Pancreas (tissue), 10 donors: ENCODE data around the gene WIZ. TPM values are rescaled to one million over a fixed set of nuclear protein-coding genes. Genes with fewer than 3 reads are reported as not detected.
"Not testable (repeated sequence)": the region's sequence is repeated elsewhere in the genome, so short reads cannot be mapped to it uniquely, and the experiment has no call there.

ENCODE experiments used
- ATAC-seq, 4 donors: fragments of 200-7000 bp; cut with Tn5 transposase; one replicate each; pipeline versions ENCODE4 v1.8.0 to v1.9.1; 2020; ENCODE audit warnings: mild to moderate bottlenecking in 4 of 4, moderate library complexity in 4 of 4
- DNase-seq, 6 donors: peaks; one replicate each; pipeline ENCODE4 v3.0.0-alpha.2; 2020
- FAIRE-seq: peaks from 2 replicates; lab custom pipeline; 2012; peaks lifted over from hg19 to GRCh38; lab: Jason Lieb, UNC
- H3K27ac ChIP-seq, 4 donors: fragments of 200-600 bp; sonication (generic); 1 replicate in 3 of 4; 2 replicates in 1 of 4; pipeline versions ENCODE4 v1.5.0 to v1.8.0; 2020
- H3K27me3 ChIP-seq, 4 donors: fragments of 200-600 bp; one replicate each; pipeline ENCODE4 v1.8.0; 2021
- H3K36me3 ChIP-seq, 3 donors: fragments of 200-600 bp; sonication (generic) in 1 of 3; one replicate each; pipeline versions ENCODE4 v1.5.0 to v1.8.0; 2020 to 2021
- H3K4me1 ChIP-seq, 3 donors: fragments of 200-600 bp; one replicate each; pipeline ENCODE4 v1.8.0; 2021
- H3K4me3 ChIP-seq, 4 donors: fragments of 200-600 bp; sonication (generic) in 2 of 4; one replicate each; pipeline versions ENCODE4 v1.5.0 to v1.8.0; 2020 to 2021
- H3K9me3 ChIP-seq, 4 donors: fragments of 200-600 bp; one replicate each; pipeline ENCODE4 v1.8.0; 2021
- WGBS, 2 donors: extraction: QIAGEN DNeasy Blood & Tissue Kit; methylation state at CpG; one replicate each; pipeline ENCODE4 v1.1.7; 2013; 5-methylcytosine and 5-hydroxymethylcytosine counted together
- intact Hi-C, 3 donors: fragments of 100-400 bp; cut with DNase I; formaldehyde crosslinking; loops; one replicate each; pipeline versions ENCODE4 v1.11.1 to v1.14.2; 2022
- polyA plus RNA-seq, 2 donors: library from polyadenylated mRNA; stranded (reverse); fragments of 200-250 nt; gene quantifications; one replicate each; pipeline ENCODE4 v1.2.3, GENCODE V29; 2013
- total RNA-seq, 6 donors: library from RNA; stranded (reverse); fragmentation: NEBNext Ultra II Directional in 4 of 6; extraction: Animal tissue kit (Norgen Biotek cat#: 25700) in 4 of 6; gene quantifications; one replicate each; pipeline versions ENCODE4 v1.2.1 to v1.2.4, GENCODE V29; 2021 to 2023
- TF ChIP-seq, protein P1 (sequence below), 4 donors: fragments of 200-600 bp; sonication (generic) in 3 of 4; IDR thresholded peaks; one replicate each; pipeline versions ENCODE4 v1.5.0 to v1.8.0; 2021; ENCODE audit warnings: antibody characterized with exemption in 4 of 4
- donor health status: healthy with polysubstance abuse.
- donor health status: DM: no; HTN: no; CAD: no; lungs with moderate emphysema.
- donor health status: DM: no; HTN: no; CAD: no.
- donor health status: control.
- donor health status: control.
- donor health status: Bipolar disorder and iron deficiency.
- donor health status: DM: yes; HTN: yes; CAD: no.
- donor health status: DM: no; HTN: no; CAD: no.
- donor health status: DM: no; HTN: no; CAD: no.
- donor health status: DM: yes; HTN: yes; CAD: no.

The WIZ gene
- total and polyA plus RNA-seq, 8 donors: 11.0 to 23.2 (median 16.0) TPM

DNA sequence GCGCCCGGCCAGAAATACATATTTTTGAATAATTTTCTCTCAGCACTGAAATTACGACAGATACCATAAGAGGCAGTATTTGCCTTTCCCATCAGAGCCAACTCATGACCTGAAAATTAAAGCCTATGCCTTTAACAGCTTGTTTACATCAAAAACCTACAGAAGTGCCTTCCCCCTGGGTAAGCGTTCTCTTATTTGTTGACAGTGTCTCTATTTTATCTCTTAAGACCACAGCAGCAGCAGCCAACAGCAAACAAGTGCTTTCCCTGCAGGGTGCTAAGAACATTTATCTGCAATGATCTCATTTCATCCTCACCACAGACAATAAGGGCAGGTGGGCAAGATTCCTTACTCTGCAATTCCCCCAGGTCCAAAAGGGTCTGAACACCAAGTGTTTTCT is 36.9 kb downstream of the WIZ start:
- WGBS, 2 donors: 44% methylated on average over 4 of the region's 4 CpGs
- peak overlapping the region in 1 of 4 donors; percentile 9 for H3K4me3 ChIP-seq
- no peak for DNase-seq
- H3K27me3 ChIP-seq: no peaks in the 10 kb centered on the region
- H3K9me3 ChIP-seq: no peaks in the 10 kb centered on the region
- FAIRE-seq: no peak
- peak overlapping the region in 2 of 4 donors; percentile 9 to 18 for H3K27ac ChIP-seq
- TF ChIP-seq, protein P1, sequence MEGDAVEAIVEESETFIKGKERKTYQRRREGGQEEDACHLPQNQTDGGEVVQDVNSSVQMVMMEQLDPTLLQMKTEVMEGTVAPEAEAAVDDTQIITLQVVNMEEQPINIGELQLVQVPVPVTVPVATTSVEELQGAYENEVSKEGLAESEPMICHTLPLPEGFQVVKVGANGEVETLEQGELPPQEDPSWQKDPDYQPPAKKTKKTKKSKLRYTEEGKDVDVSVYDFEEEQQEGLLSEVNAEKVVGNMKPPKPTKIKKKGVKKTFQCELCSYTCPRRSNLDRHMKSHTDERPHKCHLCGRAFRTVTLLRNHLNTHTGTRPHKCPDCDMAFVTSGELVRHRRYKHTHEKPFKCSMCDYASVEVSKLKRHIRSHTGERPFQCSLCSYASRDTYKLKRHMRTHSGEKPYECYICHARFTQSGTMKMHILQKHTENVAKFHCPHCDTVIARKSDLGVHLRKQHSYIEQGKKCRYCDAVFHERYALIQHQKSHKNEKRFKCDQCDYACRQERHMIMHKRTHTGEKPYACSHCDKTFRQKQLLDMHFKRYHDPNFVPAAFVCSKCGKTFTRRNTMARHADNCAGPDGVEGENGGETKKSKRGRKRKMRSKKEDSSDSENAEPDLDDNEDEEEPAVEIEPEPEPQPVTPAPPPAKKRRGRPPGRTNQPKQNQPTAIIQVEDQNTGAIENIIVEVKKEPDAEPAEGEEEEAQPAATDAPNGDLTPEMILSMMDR (IDR thresholded peaks at IDR 0.05): no peak
- H3K36me3 ChIP-seq: peaks cover 0 to 7% (median 3%) of the 10 kb centered on the region in 3 donors
- intact Hi-C loops: no loop called here
- H3K4me1 ChIP-seq: peaks cover 31 to 49% (median 42%) of the 10 kb centered on the region in 3 donors
- no peak for ATAC-seq

DNA sequence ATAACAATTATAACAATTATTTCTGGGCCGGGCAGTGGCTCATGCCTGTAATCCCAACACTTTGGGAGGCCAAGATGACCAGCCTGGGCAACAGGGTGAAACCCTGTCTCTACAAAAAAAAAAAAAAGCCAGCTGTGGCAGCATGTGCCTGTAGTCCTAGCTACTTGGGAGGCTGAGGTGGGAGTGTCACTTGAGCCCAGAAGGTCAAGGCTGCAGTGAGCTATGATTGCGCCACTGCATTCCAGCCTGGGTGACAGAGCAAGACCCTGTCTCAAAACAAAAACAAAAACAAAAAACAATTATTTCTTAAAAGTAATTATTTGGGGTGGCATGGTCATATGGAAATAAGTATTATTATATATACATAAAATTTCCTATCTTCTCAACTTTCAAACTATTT is 38.4 kb downstream of the WIZ start:
- DNase-seq, H3K9me3 ChIP-seq, H3K4me3 ChIP-seq, H3K36me3 ChIP-seq, intact Hi-C loops, H3K27me3 ChIP-seq, ATAC-seq, FAIRE-seq, H3K27ac ChIP-seq: not testable (repeated sequence)
- 63 to 74% methylated on average over 2 of the region's 2 CpGs for WGBS, 2 donors
- peaks cover 29 to 47% (median 42%) of the 10 kb centered on the region in 3 donors for H3K4me1 ChIP-seq

DNA sequence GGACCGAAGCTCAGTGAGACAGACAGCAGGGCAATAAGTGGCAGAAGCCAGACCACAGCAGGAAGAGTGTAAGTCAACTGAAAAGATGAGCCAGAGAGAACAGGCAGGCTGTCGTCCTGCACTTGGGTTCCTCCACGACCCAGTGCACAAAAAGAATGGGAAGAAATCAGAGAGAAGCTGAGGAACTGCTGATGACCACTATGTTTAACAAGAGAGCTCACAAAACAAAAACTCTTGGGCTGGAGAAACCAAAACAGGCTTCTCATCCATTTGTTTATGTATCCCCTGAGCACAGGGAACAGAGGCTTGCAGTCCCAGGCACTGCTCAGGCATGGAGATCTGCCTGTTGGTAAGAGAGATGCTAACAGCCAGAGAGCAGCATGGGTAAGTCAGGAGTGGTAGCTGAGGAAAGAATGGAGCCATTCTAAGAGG is 45.0 kb downstream of the WIZ start:
- DNase-seq: no peak
- Histone ChIP-seq H3K27ac (no peak overlapping the region), H3K9me3 (no peaks in the 10 kb centered on the region), H3K4me3 (no peak overlapping the region), H3K4me1 (peaks cover 16 to 20% (median 16%) of the 10 kb centered on the region in 3 donors), H3K36me3 (peaks cover 0 to 19% (median 11%) of the 10 kb centered on the region in 3 donors), H3K27me3 (no peaks in the 10 kb centered on the region)
- intact Hi-C loops: no loop called here
- FAIRE-seq: no peak
- 55% methylated on average over 3 of the region's 3 CpGs for WGBS, 2 donors
- TF ChIP-seq, protein P1 (IDR thresholded peaks at IDR 0.05): no peak
- ATAC-seq: no peak

DNA sequence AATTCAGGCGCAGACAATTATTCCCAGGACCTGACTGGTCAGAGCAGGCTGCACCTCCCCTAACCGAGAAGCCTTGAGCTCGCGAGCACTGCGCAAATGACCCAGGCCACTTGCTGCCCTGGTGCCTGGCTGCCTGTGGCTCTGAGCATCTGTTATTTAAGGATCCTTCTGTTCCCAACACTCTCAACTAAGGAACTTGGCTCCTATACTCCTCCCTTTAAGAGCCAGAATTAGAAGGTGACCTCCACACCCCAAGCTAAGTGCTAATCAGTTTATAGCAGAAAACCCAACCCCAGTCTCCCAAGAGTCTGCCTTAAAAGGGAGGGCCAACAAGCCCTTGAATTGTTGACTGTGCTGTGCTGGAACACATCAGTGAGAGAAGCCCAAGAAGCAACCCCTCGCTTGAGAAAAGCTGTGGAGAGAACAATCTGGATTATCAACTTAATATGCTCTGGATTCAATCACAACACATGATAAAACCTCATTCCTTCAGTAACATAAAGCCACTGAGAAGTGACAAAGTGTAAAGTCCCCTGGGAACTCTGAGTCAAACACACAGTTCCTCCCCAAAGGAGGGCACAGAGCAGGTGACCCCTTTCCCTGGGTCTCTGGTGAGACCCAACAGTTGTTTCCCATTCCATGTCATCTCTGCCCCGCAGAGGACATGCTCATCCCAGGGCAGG is 45.5 kb downstream of the WIZ start:
- DNase-seq (no peak), ATAC-seq (no peak), FAIRE-seq (no peak)
- Histone ChIP-seq H3K27me3 (no peaks in the 10 kb centered on the region), H3K4me3 (no peak overlapping the region), H3K4me1 (peaks cover 16 to 20% (median 16%) of the 10 kb centered on the region in 3 donors), H3K27ac (no peak overlapping the region), H3K9me3 (no peaks in the 10 kb centered on the region), H3K36me3 (peaks cover 0 to 21% (median 14%) of the 10 kb centered on the region in 3 donors)
- TF ChIP-seq, protein P1 (IDR thresholded peaks at IDR 0.05): no peak
- 74 to 82% methylated on average over 7 of the region's 7 CpGs for WGBS, 2 donors
- intact Hi-C loops: no loop called here

DNA sequence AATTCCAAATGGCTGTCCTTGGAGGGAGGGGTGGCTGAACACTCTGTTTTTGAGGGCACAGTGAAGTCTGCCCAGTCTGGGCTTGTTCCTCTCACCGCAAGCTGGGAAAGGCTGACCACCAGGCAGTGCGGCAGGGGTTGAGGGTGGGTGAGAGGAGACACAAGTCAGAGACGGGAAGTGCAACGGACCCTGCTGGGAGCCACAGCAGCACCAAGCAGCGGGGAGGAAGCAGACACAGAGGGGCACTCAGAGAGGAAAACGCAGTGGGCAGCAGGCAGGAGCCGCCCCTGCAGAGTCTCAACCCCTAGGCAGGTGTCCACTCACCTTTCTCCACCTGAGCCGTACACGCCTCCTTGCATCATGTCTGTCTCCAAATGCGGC is 46.6 kb downstream of the WIZ start:
- 86 to 91% methylated on average over 10 of the region's 10 CpGs for WGBS, 2 donors
- H3K9me3 ChIP-seq: no peaks in the 10 kb centered on the region
- no peak for FAIRE-seq
- ATAC-seq: no peak
- H3K4me3 ChIP-seq: no peak overlapping the region
- H3K27me3 ChIP-seq: no peaks in the 10 kb centered on the region
- TF ChIP-seq, protein P1 (IDR thresholded peaks at IDR 0.05): no peak
- no peak overlapping the region for H3K27ac ChIP-seq
- no peak for DNase-seq
- intact Hi-C loops: no loop called here
- peaks cover 0 to 32% (median 23%) of the 10 kb centered on the region in 3 donors for H3K36me3 ChIP-seq
- H3K4me1 ChIP-seq: peaks cover 16 to 19% (median 16%) of the 10 kb centered on the region in 3 donors
